GM19455 (cell line): ENCODE measurements around the gene MRFAP1L1.
A peak's percentile ranks its signal among the peaks of the same experiment; 100 is the strongest.
"Not testable (repeated sequence)": the region's sequence is repeated elsewhere in the genome, so short reads cannot be mapped to it uniquely, and the experiment has no call there.

Experiments used
- ATAC-seq: cut with Tn5 transposase; IDR thresholded peaks from one replicate; pipeline ENCODE4 v1.9.1; 2021; ENCODE audit not compliant: unreplicated experiment

Gene MRFAP1L1

DNA sequence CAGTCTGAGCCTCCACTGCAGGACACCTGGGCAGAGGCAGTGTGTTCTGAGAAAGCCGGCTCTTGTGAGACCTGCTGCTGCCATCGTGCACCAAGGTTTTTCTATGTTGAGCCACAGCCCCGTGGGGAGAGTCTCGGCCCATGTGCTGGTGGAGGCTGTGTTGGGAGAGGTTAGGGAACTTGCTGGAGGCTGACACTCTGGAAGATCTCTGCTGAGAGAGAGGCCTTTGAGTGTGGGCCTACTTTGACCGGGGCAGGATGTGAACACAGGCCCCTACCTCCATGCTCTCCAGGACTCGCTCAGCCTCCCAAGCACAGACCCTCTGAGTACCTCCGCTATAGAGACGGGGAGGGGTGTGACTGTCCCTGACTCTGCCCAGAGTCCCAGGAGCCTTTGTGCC, 17.3 kb downstream of the MRFAP1L1 start:
- ATAC-seq = no peak

DNA sequence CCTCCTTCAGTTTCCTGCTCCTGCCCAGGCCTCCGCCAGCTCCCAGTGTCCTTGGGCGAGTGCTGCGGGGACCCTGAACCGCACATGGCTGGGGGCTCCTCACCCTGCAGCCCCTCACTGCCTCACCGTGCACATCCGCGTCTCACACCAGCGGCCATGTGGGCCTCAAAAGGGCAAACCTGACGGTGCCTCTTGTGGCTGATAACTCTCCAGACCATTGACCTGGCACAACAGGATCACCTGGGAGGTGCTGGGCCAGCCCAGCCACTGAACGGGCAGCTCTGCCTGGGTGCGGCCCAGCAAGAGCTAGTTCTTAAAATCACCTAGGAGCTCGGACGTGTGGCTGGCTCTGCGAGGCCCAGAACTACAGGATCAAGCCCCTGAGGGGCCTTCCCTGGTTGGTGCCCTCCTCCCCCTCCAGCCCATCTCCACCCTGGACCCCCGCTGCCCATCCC, 20.1 kb downstream of the MRFAP1L1 start:
- ATAC-seq = no peak

DNA sequence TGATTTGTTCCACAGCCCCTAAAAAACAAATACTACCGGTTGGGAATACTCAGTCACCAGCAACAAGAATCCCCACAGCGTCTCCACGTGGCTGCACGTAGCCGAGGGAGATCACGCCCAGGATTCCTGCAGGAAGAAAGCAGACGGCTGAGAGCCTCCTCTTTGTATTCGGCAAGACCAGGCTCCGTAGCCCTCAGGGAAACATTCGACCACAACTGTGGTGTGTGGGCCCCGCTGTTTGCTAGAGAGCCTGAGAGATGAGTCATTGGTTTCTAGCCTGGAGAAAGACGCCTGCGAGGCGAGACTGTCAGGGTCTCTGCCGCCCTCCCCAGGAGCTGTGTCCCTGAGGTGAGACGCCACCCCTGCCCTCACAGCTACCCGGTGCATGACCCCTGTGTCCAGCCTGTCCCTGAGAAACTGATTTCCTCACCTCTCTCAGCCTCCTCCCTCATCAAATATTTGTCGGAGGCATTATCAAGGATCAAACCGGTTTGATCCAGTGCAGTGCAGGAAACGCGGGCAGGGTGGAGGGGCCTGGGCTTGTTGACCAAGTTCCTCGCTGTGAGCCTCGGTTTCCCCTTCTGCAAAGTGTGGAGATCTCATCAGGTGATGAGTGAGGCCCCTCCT, 20.7 kb downstream of the MRFAP1L1 start:
- ATAC-seq = no peak

DNA sequence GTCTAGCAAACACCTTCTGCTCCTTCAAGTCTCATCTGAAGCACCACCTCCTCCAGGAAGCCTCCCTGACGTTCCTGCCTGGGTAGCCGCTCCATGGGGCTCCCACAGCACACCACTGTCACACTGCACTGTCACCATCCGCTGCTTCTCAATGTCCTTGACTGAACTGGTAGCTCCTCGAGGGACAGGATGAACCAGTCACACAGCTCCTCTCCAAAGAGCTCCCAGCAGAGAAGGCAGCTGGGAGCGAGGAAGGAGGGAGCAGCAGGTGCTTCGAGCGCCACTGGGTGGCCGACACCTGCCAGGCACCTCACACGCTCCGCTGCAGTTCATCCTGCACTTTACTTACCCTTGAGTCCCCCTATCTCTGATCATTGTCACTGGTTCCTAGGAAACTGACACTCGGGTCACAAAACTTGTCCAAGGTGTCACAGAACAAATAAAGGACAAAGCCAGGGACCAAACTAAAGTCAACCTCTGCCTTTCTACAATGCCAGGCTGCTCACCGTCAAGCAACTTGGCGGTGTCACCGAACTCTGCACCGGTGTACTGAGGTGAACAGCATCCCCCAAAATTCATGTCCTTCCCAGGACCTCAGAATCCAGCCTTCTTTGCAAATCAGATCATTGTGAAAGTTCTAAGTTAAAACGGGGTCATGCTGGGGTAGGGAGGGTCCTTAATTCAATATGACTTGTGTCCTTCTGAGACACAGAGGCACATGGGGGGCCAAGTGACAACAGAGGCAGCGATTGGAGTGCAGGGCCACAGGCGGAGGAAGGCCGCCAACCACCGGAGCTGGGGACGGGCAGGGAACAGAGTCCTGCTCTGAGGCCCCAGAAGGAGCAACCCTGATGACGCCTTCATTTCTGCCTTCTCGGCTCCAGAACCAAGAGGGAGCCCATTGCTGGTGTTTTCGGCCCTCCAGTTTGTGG, 21.5 kb downstream of the MRFAP1L1 start:
- no peak for ATAC-seq

DNA sequence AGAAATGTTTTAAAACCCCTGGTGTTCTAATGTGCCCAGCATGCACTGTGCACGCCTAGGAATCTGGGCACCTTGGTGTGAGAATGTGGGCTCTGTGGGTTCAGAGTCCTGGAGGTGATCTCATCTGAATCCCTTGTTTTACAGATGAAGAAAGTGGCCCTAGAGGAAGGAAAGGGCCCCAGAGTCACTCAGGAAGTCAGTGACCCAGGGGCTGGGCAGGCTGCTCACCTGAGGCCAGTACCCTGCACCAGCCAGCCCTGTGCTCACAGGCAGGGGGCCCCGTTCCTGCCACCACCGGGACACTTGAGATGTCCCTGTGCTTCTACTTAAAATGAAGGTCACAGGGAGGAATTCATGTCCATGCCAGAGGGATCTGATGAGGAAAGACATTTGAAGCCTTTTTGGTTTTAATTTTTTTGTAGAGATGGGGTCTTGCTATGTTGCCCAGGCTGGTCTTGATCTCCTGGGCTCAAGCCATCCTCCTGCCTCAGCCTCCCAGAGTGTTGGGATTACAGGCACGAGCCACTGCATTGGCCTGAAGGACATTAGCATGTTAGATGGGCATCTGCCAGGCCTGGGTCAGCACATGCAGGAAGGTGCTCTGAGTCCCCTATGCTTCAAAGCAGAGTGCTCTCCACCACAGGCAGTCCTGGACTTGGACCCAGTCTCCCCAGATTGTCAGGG, 23.4 kb downstream of the MRFAP1L1 start:
- ATAC-seq = no peak

DNA sequence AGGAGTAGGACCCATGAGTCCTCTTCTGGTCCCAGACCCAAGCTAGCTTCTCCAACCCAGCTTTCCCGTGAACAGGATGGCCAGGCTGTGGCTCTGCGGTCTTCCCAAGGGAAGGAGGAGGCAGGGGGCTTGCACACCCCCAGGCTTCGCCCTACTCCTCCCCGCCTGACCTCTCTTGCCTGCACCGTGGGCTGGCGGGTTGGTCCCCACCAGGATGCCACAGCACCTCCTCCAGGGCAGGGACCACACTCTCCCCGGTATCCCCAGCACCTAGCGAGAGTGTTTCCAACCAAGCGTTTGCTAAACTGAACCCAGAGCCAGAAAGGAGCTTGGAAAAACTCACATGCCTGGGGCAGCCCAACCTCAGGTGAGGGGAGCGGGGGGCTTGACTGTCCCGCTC, 25.0 kb downstream of the MRFAP1L1 start:
- no peak for ATAC-seq

DNA sequence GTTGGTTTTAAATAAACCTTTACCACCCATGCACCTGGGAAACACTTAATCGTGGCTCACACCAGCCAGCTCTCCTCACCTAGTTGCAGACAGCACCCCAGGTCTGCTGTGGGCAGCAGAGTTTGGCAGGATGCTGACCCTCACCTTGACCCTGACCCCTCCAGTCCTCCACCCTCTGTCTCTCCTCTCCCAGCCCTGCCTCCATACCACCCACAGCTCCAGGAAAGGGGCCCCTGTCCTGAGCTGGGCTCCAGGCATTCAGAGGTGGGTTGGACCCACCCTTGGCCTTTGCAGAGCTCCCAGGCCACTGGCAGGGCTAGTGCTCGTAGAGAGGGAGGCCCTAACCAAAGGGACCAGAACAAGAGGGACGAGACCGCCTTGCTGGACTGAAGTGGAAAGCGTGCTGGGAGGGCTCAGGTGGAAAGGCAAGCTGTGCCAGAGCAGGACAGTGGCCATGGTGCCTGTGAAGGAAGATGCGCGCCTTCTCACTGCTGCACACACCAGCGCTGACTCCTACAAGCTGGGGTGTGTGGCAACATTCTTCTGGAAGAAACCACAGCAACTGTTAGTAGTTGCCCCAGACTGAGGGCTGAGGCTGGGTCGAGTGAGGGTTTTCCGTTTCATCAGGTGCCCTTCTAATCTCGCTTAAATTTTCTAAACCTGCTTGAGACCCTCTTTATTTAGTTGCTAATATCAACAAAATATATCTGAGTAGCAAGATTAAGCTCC, 26.6 kb downstream of the MRFAP1L1 start:
- no peak for ATAC-seq

DNA sequence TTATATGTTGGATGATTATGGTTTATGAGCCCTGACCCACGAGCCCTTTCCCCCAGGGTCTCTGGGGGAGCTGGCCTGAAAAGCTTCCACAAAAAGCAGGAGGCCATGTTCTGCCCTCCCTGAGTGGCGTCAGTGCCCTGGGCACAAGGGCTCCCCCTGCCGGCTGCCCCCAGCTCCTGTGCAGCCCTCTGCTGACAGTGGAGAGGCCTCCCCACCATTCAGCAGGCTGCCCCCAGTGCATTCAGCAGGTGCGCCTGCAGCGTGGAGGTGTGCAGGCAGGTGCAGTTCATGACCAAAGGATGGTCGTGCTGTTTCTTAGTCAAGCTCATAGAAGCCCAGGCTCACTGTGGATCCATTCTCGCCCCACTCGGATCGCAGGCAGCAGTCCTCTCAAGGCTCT, 28.5 kb downstream of the MRFAP1L1 start:
- ATAC-seq = no peak

- no peak for ATAC-seq
These were observed 29.2 kb downstream of the MRFAP1L1 start for GRCh38 chr4:6680372-6681034.

DNA sequence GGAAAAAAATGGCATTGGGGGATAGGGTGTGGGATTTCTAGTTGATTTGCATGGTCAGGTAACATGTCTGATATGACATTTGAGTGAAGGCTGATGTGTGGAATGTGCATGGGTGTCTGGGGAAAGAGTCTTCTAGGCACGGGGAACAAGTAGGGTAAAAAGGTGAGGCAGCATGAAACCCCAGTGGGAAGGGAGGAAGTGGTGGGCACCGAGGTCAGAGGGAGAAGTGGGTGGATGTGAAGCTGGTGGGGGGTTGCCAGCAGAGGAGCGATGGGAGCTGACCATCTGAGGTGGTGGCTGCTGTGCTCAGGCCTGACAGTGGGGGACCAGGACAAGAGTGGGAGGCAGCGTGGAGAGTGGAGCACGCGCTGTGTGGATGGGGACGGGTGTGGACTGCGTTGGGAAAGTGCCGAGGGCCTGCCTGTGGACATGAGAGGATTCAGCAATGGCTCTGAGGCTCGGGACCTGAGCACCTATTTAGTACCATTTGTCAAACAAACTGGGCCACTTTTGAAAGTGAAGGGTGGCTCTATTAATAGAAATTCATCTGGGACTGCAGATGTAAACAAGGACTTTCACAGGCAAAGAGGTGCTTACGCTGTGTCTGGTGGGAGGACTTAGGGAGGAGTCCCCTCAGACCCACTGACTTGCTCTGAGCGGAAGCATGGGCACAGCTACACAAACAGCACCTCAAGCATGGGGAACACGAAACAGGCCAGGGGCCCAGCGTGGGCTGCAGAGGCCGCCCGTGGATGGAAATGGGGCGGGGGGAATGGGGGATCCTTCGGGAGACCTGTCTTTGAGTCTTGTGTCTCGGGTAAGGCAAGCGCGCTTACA, 32.7 kb downstream of the MRFAP1L1 start:
- ATAC-seq = no peak

DNA sequence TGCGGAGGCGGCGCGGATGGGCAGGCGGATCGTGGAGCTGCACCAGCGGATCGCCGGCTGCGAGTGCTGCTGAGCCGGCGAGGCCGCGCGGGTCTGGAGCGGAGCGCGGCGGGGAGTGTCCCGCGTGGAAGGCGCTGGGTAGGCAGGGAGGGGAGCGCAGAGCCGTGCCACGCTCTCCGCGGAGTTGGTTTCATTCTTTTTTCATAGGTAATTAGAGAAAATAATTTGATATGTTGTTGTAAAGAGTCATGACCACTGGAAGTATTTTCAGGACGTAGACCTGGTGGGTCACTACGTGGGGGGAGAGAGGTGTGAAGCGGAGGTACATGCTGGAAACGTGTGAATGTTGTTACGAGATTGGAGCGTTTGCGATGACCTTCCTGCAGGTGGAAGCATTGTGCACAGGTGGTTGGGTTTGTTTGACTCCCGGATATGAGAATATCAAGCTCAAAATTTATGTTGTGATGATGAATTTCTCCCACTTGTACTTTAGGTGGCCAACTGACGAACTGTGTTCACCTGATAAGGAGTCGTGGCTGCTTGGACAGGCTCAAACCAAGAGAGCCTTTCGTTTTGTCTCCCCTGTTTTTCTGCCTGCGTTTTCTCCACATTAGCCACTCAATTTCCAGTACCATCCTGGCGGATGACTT, 35.0 kb downstream of the MRFAP1L1 start:
- peak; percentile 50 for ATAC-seq

- peak; percentile 76 for ATAC-seq
These were observed 35.8 kb downstream of the MRFAP1L1 start for GRCh38 chr4:6673660-6674499.

DNA sequence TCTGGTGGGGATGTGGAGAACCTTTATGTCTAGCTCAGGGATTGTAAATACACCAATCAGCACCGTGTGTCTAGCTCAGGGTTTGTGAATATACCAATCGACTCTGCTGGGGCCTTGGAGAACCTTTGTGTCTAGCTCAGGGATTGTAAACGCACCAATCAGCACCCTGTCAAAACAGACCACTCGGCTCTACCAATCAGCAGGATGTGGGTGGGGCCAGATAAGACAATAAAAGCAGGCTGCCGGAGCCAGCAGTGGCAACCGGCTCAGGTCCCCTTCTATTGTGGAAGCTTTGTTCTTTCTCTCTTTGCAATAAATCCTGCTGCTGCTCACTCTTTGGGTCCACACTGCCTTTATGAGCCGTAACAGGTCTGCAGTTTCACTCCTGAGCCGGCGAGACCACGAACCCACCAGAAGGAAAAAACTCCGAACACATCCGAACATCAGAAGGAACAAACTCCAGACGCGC, 36.4 kb downstream of the MRFAP1L1 start:
- not testable (repeated sequence) for ATAC-seq

- ATAC-seq = not testable (repeated sequence)
These were observed 37.0 kb downstream of the MRFAP1L1 start for GRCh38 chr4:6672541-6673190.

GRCh38 chr4:6672131-6672530, 37.5 kb downstream of the MRFAP1L1 start:
- ATAC-seq = no peak

GRCh38 chr4:6671648-6672047, 38.0 kb downstream of the MRFAP1L1 start:
- no peak for ATAC-seq

DNA sequence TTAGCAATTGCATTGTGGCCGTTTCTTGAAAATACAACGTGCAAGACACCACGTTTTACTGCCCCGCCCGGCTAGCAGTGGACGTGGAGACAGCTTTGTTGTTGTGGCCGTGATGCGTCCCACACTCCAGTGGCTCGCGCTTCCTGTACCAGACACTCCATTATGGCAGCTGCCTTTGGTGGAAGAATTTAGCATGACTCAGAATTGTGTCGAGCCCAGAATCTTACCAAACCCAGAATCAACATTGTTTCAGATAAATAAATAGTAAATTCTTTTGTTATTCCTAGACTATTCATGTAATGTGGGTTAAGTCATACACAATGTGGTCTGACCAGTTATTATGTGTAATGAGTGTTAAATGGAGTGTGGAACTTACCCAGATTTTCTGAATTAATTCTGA, 41.3 kb downstream of the MRFAP1L1 start:
- ATAC-seq = no peak

- ATAC-seq = no peak
These were observed 44.4 kb downstream of the MRFAP1L1 start for GRCh38 chr4:6665320-6665654.
